IPS-18a (cell line): Measurements from ENCODE around the gene PCGF1.

Experiments
- H3K27ac ChIP-seq: one replicate; pipeline ENCODE4 v1.5.1; 2013; ENCODE audit warnings: low read length
- H3K27me3 ChIP-seq: one replicate; pipeline ENCODE4 v1.6.1; 2013; ENCODE audit warnings: mild to moderate bottlenecking, low read length; ENCODE audit not compliant: control insufficient read depth, insufficient read depth
- H3K36me3 ChIP-seq: one replicate; pipeline ENCODE4 v1.6.1; 2013; ENCODE audit warnings: low read depth, low read length; ENCODE audit not compliant: control insufficient read depth
- H3K4me1 ChIP-seq: one replicate; pipeline ENCODE4 v1.6.1; 2013; ENCODE audit warnings: low read depth, low read length; ENCODE audit not compliant: control insufficient read depth
- H3K4me3 ChIP-seq: one replicate; pipeline ENCODE4 v1.5.1; 2013; ENCODE audit warnings: low read length
- H3K9ac ChIP-seq: one replicate; pipeline ENCODE4 v1.6.1; 2013; ENCODE audit warnings: mild to moderate bottlenecking, low read length, moderate library complexity
- H3K9me3 ChIP-seq: one replicate; pipeline ENCODE4 v1.6.1; 2013; ENCODE audit warnings: low read depth, low read length; ENCODE audit not compliant: control insufficient read depth

The PCGF1 gene

GRCh38 chr2:74511104-74511989 lies 3.9 kb upstream of the PCGF1 start:
- H3K9me3 ChIP-seq: no peaks in the 10 kb centered on the region
- H3K27me3 ChIP-seq: peaks cover 90% of the 10 kb centered on the region
- H3K36me3 ChIP-seq: no peaks in the 10 kb centered on the region
- H3K27ac ChIP-seq: no peak overlapping the region
- H3K9ac ChIP-seq: no peak overlapping the region
- H3K4me1 ChIP-seq: peaks cover 12% of the 10 kb centered on the region
- H3K4me3 ChIP-seq: no peak overlapping the region

- Histone ChIP-seq H3K9ac (no peak overlapping the region), H3K27ac (no peak overlapping the region), H3K4me3 (no peak overlapping the region), H3K27me3 (peaks cover 90% of the 10 kb centered on the region), H3K9me3 (no peaks in the 10 kb centered on the region), H3K36me3 (peaks cover 7% of the 10 kb centered on the region), H3K4me1 (peaks cover 12% of the 10 kb centered on the region)
These were observed 2.8 kb upstream of the PCGF1 start for GRCh38 chr2:74510272-74510671.

GRCh38 chr2:74507926-74508520 lies 528 bp upstream of the PCGF1 start:
- H3K27ac ChIP-seq: no peak overlapping the region
- peaks cover 10% of the 10 kb centered on the region for H3K36me3 ChIP-seq
- H3K4me3 ChIP-seq: peak overlapping the region; percentile 99
- no peaks in the 10 kb centered on the region for H3K9me3 ChIP-seq
- H3K9ac ChIP-seq: peak overlapping the region; percentile 88
- H3K27me3 ChIP-seq: peaks cover 90% of the 10 kb centered on the region
- peaks cover 16% of the 10 kb centered on the region for H3K4me1 ChIP-seq

- no peak overlapping the region for H3K9ac ChIP-seq
- no peak overlapping the region for H3K4me3 ChIP-seq
- H3K9me3 ChIP-seq: no peaks in the 10 kb centered on the region
- H3K27me3 ChIP-seq: peaks cover 90% of the 10 kb centered on the region
- no peak overlapping the region for H3K27ac ChIP-seq
- peaks cover 10% of the 10 kb centered on the region for H3K36me3 ChIP-seq
- H3K4me1 ChIP-seq: peaks cover 33% of the 10 kb centered on the region
These were observed 1.8 kb downstream of the PCGF1 start for GRCh38 chr2:74505448-74506246.

- Histone ChIP-seq H3K27ac (no peak overlapping the region), H3K27me3 (peaks cover 90% of the 10 kb centered on the region), H3K4me1 (peaks cover 40% of the 10 kb centered on the region)
These were observed 2.9 kb downstream of the PCGF1 start for GRCh38 chr2:74504591-74504990.

GRCh38 chr2:74503506-74504475 lies 3.7 kb downstream of the PCGF1 start:
- Histone ChIP-seq H3K27me3 (peaks cover 90% of the 10 kb centered on the region), H3K4me1 (peaks cover 44% of the 10 kb centered on the region), H3K36me3 (peaks cover 10% of the 10 kb centered on the region), H3K4me3 (peak overlapping the region; percentile 52), H3K9me3 (no peaks in the 10 kb centered on the region), H3K27ac (no peak overlapping the region), H3K9ac (no peak overlapping the region)

More at GRCh38 chr2:74504591-74504990, 2.9 kb downstream of the PCGF1 start:
- H3K9ac ChIP-seq: no peak overlapping the region
- no peaks in the 10 kb centered on the region for H3K9me3 ChIP-seq
- no peak overlapping the region for H3K4me3 ChIP-seq
- H3K36me3 ChIP-seq: peaks cover 10% of the 10 kb centered on the region

- peak overlapping the region; percentile 52 for H3K4me3 ChIP-seq
- H3K27me3 ChIP-seq: peaks cover 90% of the 10 kb centered on the region
- H3K36me3 ChIP-seq: peaks cover 10% of the 10 kb centered on the region
- H3K27ac ChIP-seq: no peak overlapping the region
- H3K9me3 ChIP-seq: no peaks in the 10 kb centered on the region
- peaks cover 42% of the 10 kb centered on the region for H3K4me1 ChIP-seq
- no peak overlapping the region for H3K9ac ChIP-seq
These were observed 4.6 kb downstream of the PCGF1 start for GRCh38 chr2:74502720-74503505.

GRCh38 chr2:74502147-74502719 lies 5.3 kb downstream of the PCGF1 start:
- Histone ChIP-seq H3K36me3 (peaks cover 10% of the 10 kb centered on the region), H3K27me3 (peaks cover 96% of the 10 kb centered on the region), H3K4me3 (peak overlapping the region; percentile 52), H3K4me1 (peaks cover 42% of the 10 kb centered on the region), H3K9ac (no peak overlapping the region), H3K9me3 (no peaks in the 10 kb centered on the region), H3K27ac (no peak overlapping the region)

GRCh38 chr2:74501335-74502071 lies 6.0 kb downstream of the PCGF1 start:
- H3K4me3 ChIP-seq: peak overlapping the region; percentile 52
- H3K36me3 ChIP-seq: peaks cover 10% of the 10 kb centered on the region
- H3K4me1 ChIP-seq: peaks cover 37% of the 10 kb centered on the region
- no peaks in the 10 kb centered on the region for H3K9me3 ChIP-seq
- no peak overlapping the region for H3K9ac ChIP-seq
- peaks cover 100% of the 10 kb centered on the region for H3K27me3 ChIP-seq
- H3K27ac ChIP-seq: no peak overlapping the region
